GM10266 (cell line): ENCODE results near the gene DHRSX.
"Not testable (repeated sequence)": the region's sequence is repeated elsewhere in the genome, so short reads cannot be mapped to it uniquely, and the experiment has no call there.

Experiments
- DNase-seq: peaks from one replicate; pipeline ENCODE4 v3.0.0; 2012; ENCODE audit errors: extremely low spot score
- TF ChIP-seq, protein P1 (sequence below): IDR thresholded peaks from 2 replicates; pipeline ENCODE4 v1.5.1; 2012; ENCODE audit warnings: mild to moderate bottlenecking, low read depth; ENCODE audit not compliant: control insufficient read depth, insufficient read depth; ENCODE audit errors: missing control alignments

The DHRSX gene

DNA sequence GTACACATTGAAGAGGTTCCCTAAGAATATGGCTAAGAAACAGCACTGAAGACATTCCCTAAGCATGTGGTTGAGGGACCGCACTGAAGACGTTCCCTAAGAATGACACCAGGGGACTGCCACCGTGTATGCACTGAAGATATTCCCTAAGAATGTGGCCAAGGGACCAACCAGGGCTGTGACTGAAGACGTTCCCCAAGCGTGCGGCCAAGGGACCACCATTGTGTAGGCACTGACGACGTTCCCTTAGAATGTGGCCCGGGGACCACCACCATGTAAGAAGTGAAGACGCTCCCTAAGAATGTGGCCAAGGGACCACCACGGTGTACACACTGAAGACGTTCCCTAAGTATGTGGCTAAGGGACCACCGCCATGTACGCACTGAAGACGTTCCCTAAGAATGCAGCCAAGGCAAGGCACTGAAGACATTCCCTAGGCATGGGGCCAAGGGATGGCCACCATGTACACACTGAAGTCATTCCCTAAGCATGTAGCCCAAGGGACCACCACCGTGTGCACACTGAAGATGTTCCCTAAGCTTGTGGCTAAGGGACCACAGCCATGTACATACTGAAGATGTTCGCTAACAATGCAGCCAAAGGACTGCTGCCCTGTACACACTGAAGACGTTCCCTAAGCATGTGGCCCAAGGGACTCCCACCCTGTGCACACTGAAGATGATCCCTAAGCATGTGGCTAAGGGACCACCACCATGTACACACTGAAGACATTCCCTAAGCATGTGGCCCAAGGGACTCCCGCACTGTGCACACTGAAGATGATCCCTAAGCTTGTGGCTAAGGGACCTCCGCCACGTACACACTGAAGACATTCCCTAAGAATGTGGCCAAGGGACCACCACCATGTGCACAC lies 22.0 kb downstream of the DHRSX start:
- no peak for DNase-seq
- TF ChIP-seq, protein P1, sequence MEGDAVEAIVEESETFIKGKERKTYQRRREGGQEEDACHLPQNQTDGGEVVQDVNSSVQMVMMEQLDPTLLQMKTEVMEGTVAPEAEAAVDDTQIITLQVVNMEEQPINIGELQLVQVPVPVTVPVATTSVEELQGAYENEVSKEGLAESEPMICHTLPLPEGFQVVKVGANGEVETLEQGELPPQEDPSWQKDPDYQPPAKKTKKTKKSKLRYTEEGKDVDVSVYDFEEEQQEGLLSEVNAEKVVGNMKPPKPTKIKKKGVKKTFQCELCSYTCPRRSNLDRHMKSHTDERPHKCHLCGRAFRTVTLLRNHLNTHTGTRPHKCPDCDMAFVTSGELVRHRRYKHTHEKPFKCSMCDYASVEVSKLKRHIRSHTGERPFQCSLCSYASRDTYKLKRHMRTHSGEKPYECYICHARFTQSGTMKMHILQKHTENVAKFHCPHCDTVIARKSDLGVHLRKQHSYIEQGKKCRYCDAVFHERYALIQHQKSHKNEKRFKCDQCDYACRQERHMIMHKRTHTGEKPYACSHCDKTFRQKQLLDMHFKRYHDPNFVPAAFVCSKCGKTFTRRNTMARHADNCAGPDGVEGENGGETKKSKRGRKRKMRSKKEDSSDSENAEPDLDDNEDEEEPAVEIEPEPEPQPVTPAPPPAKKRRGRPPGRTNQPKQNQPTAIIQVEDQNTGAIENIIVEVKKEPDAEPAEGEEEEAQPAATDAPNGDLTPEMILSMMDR: no peak

DNA sequence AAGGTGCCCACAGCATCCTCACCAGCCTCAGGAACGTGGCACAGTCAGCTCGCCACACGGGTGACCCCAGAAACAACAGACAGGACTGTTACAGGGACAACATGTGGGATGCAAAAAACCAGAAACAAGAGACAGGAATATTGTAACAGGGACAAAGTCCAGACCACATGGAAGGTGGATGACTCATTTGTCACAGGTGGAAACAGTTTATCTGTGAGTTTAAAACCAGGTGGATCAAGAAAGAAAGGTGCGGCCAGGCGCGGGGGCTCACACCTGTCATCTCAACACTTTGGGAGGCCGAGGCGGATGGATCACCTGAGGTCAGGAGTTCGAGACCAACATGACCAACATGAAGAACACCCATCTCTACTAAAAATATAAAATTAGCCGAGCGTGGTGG lies 23.5 kb downstream of the DHRSX start:
- DNase-seq: not testable (repeated sequence)

DNA sequence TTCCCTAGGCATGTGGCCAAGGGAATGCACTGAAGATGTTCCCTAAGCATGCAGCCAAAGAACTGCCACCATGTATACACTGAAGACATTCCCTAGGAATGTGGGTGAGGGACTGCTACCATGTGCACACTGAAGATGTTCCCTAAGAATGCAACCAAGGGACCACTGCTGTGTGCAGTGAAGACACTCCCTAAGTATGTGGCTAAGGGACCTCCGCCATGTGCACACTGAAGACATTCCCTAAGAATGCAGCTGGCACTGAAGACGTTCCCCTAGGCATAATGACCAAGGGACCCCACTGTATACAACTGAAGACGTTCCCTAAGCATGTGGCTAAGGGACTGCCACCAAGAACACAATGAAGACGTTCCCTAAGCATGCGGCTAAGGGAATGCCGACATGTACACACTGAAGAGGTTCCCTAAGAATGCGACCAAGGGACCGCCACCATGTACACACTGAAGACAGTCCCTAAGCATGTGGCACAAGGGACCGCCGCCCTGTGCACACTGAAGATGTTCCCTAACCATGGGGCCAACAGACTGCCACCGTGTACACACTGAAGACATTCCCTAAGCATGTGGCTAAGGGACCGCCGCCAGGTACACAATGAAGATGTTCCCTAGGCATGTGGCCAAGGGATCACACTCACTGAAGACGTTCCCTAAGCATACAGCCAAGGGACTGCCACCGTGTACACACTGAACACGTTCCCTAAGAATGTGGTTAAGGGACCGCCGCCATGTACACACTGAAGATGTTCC lies 25.6 kb downstream of the DHRSX start:
- no peak for DNase-seq
- TF ChIP-seq, protein P1: no peak

DNA sequence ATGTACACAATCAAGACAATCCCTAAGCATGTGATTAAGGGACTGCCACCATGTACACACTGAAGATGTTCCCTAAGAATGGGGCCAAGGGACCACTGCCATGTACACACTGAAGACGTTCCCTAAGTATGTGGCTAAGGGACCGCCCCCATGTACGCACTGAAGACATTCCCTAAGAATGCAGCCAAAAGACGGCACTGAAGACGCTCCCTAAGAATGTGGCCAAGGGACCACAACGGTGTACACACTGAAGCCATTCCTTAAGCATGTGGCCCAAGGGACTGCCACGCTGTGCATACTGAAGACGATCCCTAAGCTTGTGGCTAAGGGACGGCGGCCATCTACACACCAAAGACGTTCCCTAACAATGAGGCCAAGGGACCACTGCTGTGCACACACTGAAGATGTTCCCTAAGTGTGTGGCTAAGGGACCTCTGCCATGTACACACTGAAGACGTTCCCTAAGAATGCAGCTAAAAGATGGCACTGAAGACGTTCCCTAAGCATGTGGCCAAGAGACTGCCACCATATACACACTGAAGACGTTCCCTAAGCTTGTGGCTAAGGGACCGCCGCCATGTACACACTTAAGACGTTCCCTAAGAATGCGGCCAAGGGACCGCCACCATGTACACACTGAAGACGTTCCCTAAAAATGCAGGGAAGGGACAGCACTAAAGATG lies 26.4 kb downstream of the DHRSX start:
- no peak for DNase-seq
- TF ChIP-seq, protein P1: no peak

DNA sequence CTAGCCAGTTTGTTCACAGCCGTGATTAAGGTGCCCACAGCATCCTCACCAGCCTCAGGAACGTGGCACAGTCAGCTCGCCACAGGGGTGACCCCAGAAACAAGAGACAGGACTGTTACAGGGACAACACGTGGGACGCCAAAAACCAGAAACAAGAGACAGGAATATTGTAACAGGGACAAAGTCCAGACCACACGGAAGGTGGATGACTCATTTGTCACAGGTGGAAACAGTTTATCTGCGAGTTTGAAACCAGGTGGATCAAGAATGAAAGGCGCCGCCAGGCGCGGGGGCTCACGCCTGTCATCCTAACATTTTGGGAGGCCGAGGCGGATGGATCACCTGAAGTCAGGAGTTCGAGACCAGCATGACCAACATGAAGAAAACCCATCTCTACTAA lies 27.7 kb downstream of the DHRSX start:
- not testable (repeated sequence) for DNase-seq

DNA sequence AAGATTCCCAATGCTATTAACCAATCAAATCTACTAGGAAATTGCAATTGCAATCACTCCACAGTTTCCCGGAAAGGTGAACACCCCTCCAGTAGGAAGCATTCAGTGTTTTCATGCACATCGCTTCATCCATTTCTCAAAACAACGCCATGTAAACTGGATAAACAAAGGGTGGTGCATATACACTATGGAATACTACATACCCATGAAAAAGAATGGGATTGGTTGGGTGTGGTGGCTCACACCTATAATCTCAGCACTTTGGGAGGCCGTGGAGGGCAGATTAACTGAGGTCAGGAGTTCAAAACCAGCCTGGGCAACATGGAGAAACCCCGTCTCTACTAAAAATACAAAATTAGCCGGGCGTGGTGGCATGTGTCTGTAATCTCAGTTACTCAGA lies 29.1 kb downstream of the DHRSX start:
- DNase-seq: no peak
- TF ChIP-seq, protein P1: no peak

DNA sequence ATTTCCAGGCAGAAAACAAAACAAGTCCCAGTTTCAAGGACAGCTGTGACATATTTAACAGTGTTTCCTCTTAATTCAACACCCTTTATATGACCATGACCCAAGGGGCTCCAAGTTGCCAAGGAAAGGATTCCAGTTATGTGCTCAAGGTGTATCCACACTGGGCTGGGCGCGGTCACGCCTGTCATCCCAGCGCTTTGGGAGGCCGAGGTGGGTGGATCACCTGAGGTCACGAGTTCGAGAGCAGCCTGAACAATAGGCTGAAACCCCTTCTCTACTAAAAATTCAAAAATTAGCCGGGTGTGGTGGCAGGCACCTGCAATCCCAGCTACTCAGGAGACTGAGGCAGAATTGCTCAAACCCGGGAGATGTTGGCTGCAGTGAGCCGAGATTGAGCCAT lies 29.6 kb downstream of the DHRSX start:
- not testable (repeated sequence) for DNase-seq

DNA sequence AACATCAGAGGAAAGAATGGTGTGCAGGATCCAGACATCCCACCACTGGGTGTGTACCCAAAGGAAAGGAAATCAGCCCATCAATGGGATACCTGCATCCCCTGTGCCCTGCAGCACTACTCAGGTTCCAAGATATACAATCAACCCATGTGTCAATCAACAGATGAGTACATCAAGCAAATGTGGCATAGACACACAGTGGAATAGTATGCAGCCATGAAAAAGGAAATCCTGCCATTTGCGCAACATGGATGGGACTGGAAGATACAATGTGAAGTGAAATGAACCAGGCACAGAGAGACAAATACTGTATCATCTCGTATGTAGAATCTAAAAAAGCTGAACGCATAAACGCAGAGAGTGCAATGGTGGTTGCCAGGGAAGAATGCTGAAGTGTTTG lies 30.9 kb downstream of the DHRSX start:
- DNase-seq: not testable (repeated sequence)

DNA sequence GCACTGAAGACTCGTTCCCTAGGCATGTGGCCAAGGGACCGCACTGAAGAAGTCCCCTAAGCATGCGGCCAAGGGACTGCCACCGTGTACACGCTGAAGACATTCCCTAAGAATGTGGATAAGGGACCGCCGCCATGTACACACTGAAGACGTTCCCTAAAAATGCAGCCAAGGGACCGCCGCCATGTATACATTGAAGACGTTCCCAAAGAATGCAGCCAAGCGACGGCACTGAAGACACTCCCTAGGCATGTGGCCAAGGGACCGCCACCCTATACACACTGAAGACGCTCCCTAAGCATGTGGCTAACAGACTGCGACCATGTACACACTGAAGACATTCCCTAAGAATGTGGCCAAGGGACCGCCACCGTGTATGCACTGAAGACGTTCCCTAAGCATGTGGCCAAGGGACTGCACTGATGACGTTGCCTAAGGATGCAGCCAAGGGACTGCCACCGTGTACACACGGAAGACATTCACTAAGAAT lies 31.5 kb downstream of the DHRSX start:
- TF ChIP-seq, protein P1: no peak
- no peak for DNase-seq
